NCI-H446 (cell line): Measurements from ENCODE around the gene ST7.
"Not testable (repeated sequence)": the region's sequence is repeated elsewhere in the genome, so short reads cannot be mapped to it uniquely, and the experiment has no call there.

Experiments
- DNase-seq, 2 experiments: peaks; one replicate each; lab custom pipeline; 2025; lab: John Stamatoyannopoulos, UW

Gene ST7

GRCh38 chr7:117030793-117031192 lies 77.5 kb downstream of the ST7 start:
- not testable (repeated sequence) for DNase-seq

- no peak for DNase-seq
These were observed 79.5 kb downstream of the ST7 start for GRCh38 chr7:117032810-117033209.

GRCh38 chr7:117034851-117035464 lies 81.7 kb downstream of the ST7 start:
- DNase-seq, result no peak

DNA sequence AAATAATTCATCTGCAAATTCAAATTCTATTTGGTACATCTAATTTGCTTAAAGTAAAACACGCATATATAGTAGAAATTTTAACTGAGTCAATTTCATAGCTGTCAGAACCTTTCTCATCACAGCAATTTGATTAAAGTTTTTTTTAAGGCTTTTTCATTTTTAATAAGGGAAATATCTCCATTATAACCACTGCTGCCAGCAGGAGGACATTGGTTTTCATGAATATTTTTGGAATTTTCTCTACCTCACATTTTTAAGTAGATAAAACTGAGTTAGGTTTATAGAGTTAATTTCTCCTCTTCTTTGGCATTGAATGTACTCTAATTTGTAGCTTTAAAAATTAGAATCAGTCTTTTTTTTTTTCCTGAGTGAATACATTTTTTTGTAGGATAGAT lies 82.2 kb downstream of the ST7 start:
- DNase-seq, result no peak

GRCh38 chr7:117036053-117036669 lies 82.9 kb downstream of the ST7 start:
- DNase-seq, result no peak

GRCh38 chr7:117036836-117037235 lies 83.5 kb downstream of the ST7 start:
- DNase-seq, result no peak

DNA sequence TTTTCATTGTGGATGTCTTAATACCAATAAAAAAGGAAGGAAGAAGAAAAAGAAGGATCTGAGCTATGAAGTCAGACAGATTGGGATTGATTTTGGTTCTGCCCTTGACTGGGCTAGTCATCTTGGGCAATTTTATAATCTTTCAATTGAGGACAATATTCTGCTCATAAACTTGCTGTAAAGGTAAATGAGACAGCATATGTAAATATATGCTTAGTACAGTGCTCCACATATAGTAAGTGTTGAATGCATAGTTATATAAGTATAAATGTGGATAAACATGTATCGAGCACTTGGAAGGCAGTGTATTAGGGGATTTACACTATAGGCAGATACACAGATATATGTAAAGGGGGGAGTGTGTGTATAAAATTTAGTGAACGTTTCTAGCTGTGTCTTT lies 85.1 kb downstream of the ST7 start:
- no peak for DNase-seq

DNA sequence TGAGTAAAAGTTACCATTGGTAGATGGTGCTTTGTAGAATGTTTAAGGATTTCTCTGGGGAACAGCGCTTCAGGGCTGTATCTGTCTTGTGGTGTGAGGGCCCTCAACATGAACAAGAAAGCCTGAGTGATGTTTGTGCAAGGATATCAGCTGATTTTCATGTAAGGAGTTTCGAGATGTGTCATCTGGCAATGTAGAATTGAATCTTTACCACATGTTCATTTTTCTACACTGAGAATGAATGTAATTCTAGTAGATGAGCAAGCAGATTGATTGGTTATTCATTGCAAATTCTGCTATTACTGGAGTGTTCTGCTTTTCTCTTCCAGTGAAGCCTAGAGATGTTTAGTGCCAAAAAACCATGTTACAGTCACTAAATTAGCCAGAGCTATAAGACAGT lies 87.7 kb downstream of the ST7 start:
- no peak for DNase-seq

DNA sequence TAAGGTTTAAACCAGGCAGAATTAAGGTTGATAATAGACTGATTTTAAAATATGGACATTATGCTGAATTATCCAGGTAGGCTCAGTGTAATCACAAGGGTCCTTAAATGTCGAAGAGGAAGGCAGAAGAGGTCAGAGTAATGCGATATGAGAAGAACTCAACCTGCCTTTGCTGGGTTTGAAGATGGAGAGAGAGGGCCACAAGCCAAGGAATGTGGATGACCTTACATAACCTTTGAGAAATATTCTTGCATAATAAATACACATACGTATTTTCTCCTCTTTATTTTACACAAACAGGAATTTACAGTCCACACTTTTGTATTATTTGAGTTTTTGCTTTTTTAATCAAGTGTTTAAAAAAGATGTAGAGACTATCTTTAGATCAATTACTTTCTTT lies 88.5 kb downstream of the ST7 start:
- DNase-seq, result no peak

DNA sequence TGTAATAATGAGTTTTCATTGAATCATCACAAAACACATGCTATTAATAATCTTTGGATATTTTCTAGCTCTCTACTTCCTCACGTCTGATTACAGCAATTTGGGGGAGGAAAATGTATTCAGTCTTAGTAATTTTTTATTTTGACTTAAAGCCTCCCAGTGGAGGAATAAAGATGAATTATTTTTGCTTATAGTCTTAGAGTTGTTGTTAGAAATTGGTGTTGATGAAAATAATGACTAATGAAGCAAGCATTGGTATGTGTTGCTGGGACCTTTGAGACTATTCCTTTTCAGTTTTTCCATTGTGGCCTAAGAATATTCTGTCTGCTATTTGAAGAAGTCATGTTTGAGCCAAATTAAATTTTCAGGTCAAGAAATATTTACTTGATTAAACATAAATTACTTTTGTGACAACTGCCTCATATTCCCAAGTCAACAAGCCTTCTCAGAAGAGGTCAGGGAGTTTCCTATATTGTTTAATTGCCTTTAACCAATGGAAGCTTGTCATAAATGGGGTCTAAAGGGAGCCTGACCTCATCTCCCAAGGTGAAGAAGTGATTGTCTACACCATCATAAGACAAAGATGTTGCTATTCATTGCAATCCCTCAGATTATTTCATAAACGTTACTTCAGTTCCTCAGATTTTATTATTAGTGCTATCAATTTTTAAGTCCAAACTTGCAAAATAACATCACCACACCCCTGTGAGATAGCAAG lies 90.0 kb downstream of the ST7 start:
- no peak for DNase-seq

DNA sequence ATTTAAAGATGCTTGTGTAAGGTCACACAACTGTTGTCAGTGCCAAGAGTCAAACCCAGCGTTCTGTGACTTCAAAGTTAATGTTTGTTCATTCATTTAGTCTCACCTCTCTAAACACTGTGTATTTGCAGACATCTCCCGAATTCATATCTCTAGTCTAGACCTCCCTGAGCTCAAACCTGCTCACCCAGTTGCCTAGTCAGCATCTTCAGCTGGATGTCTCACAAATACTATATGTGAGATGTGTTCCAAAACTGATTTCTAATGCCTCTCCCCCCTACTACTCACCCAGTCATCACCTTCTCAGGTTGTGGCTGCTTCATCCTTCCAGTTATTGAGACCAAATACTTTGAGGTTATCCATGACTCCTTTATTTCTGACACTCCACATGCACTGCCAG lies 91.4 kb downstream of the ST7 start:
- DNase-seq, result no peak

DNA sequence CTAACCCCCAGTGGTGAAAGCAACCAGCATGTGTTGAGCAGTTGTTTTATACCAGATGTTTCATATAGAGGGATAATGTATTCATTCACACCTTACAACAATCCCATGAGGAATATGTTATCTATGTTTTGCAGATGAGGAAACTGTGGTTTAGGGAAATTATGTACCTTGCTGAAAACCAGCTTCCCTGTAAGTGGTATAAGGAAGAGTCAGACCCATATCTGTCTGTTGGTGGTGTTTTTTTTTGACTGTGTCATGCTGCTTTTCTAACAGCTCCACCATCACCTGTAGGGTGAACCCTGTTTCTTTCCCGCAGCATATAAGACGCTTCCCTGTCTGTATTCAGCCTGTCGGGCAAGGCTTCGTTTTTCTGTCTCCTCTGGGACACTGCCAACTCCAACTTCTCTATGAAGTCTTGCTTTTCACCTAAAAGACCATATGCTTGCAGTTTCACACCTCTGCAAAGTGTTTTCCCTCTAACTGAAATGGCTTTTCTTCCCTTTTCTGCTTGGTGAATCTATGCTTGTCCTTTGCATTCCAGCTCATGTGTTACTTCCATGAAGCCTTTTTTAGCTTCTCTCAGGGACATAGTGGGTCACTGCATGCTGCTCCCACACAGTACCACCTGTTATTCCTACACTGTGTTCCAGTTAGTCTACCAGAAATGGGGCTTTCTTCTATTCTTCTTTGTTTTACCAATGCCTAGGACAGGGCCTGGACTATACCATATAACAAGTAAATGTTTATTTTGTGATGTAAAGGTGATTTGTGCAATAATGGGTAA lies 92.8 kb downstream of the ST7 start:
- DNase-seq, result no peak

DNA sequence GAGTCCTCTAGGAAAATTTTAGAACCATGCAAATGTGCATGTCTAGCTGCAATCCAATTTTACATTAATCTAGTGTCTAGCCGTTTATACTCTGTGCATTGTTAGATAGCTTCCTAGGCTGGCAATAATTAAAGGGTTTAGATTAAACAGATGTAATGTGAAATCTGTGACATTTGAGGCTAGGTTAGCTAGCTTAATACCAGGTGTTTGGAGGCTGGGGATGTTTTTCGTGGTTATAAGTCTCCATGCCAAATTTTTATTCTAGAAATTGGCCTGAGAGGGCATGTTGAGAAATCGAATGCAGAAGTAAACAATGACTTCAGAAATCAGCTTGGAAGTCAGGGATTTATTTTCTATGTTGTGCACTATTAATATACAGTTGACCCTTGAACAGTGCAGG lies 94.2 kb downstream of the ST7 start:
- no peak for DNase-seq

- DNase-seq, result no peak
These were observed 95.0 kb downstream of the ST7 start for GRCh38 chr7:117048114-117048866.

GRCh38 chr7:117048882-117049281 lies 95.6 kb downstream of the ST7 start:
- no peak for DNase-seq

DNA sequence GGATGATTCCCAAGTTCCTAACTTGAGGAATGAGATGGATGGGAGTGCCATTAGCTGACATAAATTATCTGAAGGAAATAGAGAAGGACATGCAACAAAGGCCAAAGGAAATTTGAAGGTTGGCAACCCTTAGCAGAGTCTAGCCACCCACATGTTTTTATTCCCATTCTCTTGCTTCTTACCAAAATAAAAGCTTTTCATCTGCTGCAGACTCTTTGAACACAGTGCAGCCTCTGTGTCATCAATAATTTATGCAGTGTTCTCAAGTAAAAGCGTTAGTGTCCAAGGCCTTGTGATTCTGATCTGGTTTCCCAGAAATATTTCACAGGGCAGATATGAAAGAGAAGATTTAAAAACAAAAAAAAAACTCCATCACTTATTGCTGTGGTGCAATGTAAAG lies 98.5 kb downstream of the ST7 start:
- no peak for DNase-seq

GRCh38 chr7:117053432-117053831 lies 100.1 kb downstream of the ST7 start:
- no peak for DNase-seq

DNA sequence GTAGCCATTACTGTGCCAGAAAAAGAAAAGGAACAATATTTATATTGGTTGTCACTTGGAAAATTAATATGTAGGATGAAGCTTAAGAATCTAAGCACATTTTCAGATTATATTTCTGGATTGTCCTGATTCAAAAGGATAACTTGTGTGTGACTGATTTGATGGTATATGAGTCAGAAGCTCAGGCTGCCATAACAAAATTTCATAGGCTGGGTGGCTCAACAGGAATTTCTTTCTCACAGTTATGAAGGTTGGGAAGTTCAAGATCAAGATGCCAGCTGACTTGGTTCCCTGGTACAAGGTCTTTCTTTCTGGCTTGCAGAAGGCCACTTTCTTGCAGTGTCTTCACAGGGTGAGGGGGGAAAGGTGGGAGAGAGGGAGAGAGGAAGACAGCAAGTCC lies 108.5 kb downstream of the ST7 start:
- no peak for DNase-seq

DNA sequence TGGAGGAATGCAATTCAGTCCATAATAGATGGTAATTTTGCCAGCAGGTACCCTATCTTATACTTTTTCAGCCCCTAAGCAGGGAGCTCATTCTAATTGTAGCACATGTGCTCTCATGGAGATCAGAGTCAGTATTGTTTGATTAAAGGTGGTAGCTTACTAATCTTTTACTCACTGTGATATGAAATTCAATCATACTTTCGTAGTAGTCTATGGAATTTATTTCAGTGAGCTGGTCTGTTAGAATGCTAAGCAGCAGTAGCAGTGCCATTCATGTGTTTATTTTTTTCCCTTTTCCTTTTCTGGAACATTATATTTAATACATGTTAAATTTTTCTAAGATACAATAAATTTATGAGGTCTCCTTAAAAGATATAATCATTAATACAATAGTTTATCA lies 109.0 kb downstream of the ST7 start:
- DNase-seq, result no peak

DNA sequence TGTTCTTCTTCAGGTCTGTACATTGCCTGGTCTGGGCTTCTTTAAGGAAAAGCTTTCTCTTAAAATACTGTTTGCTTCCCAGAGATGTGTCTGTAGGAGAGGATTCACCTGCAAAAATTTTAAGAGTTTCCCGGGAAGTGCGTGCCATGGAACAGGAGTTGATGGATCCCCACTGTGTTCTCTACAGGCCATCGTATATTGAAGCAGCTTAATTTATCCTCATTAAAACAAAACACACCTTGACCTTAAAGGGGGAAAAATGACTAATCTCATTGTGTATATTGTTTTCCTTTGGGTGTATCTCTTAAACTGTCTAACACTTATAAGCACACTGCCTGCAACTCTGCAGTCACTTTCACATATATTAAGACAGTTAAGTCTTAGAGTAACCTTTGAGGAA lies 111.4 kb downstream of the ST7 start:
- DNase-seq, result no peak

DNA sequence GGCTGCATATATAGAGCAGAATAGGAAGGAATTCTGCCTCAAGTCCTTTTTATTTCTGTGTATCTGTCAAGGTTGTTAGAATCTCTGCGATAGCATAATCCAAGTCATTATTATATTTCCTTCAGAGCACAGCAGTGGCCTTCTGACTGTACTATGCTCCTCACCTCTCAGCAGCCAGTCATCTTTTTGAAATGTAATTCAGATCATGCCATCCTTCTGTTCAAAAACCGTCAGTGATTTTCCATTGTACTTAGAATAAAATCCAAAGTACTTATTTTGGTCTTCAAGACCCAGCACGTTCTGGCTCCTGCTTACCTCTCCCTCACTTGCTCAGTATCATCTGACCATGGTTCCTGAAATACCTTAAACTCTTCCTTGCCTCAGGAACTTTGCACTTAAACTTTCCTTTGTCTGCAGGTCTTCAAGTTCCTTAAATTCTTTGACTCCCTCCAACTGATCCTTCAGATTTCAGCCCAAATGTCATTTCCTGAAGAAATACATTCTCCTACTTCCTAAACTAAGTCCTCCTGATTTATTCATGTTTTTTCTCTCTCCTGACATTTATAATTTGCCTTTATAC lies 112.4 kb downstream of the ST7 start:
- DNase-seq, result no peak

DNA sequence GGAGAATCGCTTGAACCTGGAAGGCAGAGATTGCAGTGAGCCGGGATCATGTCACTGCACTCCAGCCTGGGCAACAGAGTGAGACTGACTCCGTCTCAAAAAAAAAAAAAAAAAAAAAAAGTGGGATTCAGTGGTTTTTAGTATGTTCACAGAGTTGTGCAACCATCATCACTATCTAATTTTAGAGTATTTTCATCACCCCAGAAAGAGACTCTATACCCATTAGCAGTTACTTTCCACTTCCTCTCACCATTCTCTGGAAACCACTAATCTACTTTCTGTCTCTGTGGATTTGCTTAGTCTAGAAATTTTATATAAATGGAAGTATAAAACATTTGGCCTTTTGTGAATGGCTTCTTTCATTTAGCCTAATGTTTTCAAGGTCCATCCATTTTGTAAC lies 113.4 kb downstream of the ST7 start:
- DNase-seq, result no peak
